Upper lobe of right lung (tissue), 1 donor: ENCODE measurements around the gene GPR78. TPM values are rescaled to one million over a fixed set of nuclear protein-coding genes. Genes with fewer than 3 reads are reported as not detected.

Experiments
- ATAC-seq: fragments of 200-7000 bp; cut with Tn5 transposase; one replicate; pipeline ENCODE4 v1.9.1; 2020; ENCODE audit warnings: mild to moderate bottlenecking, moderate library complexity
- DNase-seq: peaks from one replicate; pipeline ENCODE4 v3.0.0-alpha.2; 2020
- H3K27ac ChIP-seq: fragments of 200-600 bp; one replicate; pipeline ENCODE4 v1.8.0; 2022
- H3K27me3 ChIP-seq: fragments of 200-600 bp; one replicate; pipeline ENCODE4 v1.8.0; 2022; ENCODE audit warnings: mild to moderate bottlenecking
- H3K36me3 ChIP-seq: fragments of 200-600 bp; one replicate; pipeline ENCODE4 v1.8.0; 2022
- H3K4me1 ChIP-seq: fragments of 200-600 bp; one replicate; pipeline ENCODE4 v1.8.0; 2022
- H3K4me3 ChIP-seq: fragments of 200-600 bp; one replicate; pipeline ENCODE4 v1.8.0; 2022; ENCODE audit warnings: mild to moderate bottlenecking
- H3K9me3 ChIP-seq: fragments of 200-600 bp; one replicate; pipeline ENCODE4 v1.8.0; 2022
- intact Hi-C: fragments of 100-400 bp; cut with DNase I; formaldehyde crosslinking; loops from one replicate; pipeline ENCODE4 v1.11.0; 2022
- total RNA-seq: library from RNA; stranded (reverse); fragmentation: NEBNext Ultra II Directional; extraction: Animal tissue kit (Norgen Biotek cat#: 25700); gene quantifications from one replicate; pipeline ENCODE4 v1.2.1, GENCODE V29; 2021
- TF ChIP-seq, protein P1 (sequence below): fragments of 200-600 bp; IDR thresholded peaks from one replicate; pipeline ENCODE4 v1.8.0; 2022; ENCODE audit warnings: antibody characterized with exemption
- donor health status: DM: no; HTN: yes; CAD: no; lungs with severe emphysema.

GPR78 gene
- total RNA-seq, 1 donor from 2014 or later, result 0.23 TPM

DNA sequence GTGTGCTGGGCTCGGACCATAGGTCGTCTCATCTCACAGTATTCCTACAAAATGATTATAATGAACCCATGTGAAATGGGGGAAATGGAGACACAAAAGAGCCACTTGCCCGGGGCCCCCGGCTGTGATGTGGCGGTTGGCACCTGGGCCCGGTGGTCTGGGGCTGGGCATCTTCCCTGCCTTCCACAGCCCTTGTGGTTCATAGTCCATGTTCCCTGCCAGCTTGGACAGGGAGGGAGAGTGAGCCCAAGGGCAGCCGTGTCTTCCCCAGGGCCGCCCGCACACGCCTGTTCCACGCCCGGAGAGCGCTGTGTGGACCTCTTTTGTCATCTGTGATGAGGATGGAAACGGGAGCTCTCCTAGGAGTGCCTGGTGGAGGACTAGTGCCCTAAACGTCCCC lies 17.6 kb downstream of the GPR78 start:
- Histone ChIP-seq H3K9me3 (no peaks in the 10 kb centered on the region), H3K36me3 (no peaks in the 10 kb centered on the region), H3K27ac (no peak overlapping the region), H3K4me3 (no peak overlapping the region), H3K4me1 (no peaks in the 10 kb centered on the region), H3K27me3 (peaks cover 15% of the 10 kb centered on the region)
- ATAC-seq (no peak), DNase-seq (no peak)
- TF ChIP-seq, protein P1, sequence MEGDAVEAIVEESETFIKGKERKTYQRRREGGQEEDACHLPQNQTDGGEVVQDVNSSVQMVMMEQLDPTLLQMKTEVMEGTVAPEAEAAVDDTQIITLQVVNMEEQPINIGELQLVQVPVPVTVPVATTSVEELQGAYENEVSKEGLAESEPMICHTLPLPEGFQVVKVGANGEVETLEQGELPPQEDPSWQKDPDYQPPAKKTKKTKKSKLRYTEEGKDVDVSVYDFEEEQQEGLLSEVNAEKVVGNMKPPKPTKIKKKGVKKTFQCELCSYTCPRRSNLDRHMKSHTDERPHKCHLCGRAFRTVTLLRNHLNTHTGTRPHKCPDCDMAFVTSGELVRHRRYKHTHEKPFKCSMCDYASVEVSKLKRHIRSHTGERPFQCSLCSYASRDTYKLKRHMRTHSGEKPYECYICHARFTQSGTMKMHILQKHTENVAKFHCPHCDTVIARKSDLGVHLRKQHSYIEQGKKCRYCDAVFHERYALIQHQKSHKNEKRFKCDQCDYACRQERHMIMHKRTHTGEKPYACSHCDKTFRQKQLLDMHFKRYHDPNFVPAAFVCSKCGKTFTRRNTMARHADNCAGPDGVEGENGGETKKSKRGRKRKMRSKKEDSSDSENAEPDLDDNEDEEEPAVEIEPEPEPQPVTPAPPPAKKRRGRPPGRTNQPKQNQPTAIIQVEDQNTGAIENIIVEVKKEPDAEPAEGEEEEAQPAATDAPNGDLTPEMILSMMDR, result no peak
- intact Hi-C loops, result no loop called here

GRCh38 chr4:8598391-8599090 lies 18.3 kb downstream of the GPR78 start:
- Histone ChIP-seq H3K27ac (no peak overlapping the region), H3K27me3 (peaks cover 8% of the 10 kb centered on the region), H3K4me1 (no peaks in the 10 kb centered on the region), H3K4me3 (no peak overlapping the region), H3K9me3 (no peaks in the 10 kb centered on the region), H3K36me3 (no peaks in the 10 kb centered on the region)
- intact Hi-C loops, result no loop called here
- TF ChIP-seq, protein P1, result no peak
- DNase-seq (no peak), ATAC-seq (no peak)

GRCh38 chr4:8599091-8599460 lies 18.9 kb downstream of the GPR78 start:
- H3K9me3 ChIP-seq, result no peaks in the 10 kb centered on the region
- DNase-seq (no peak), ATAC-seq (no peak)
- no peaks in the 10 kb centered on the region for H3K4me1 ChIP-seq
- H3K36me3 ChIP-seq, result no peaks in the 10 kb centered on the region
- H3K4me3 ChIP-seq, result no peak overlapping the region
- H3K27ac ChIP-seq, result no peak overlapping the region
- TF ChIP-seq, protein P1, result no peak
- peaks cover 2% of the 10 kb centered on the region for H3K27me3 ChIP-seq
- intact Hi-C loops, result no loop called here

DNA sequence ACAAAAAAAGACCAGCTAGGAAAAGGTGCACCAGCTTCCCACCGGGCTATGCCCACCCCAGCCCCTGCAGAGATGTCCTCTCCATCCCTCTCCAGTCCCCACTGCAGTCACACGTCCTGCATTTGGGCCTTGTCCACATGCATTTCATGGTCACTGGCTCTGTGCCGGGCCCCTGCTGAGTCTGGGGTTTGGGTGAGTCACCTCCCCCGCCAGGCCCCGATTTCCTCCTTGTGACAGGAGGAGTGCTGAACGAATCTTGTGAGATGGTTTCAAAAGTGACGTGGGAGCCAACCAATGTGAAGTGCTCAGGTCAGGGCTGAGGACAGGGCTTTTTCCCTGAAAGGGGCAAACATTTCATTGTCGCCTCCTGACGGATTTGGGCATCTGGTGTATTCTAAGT lies 19.5 kb downstream of the GPR78 start:
- intact Hi-C loops, result no loop called here
- no peak overlapping the region for H3K27ac ChIP-seq
- H3K36me3 ChIP-seq, result no peaks in the 10 kb centered on the region
- TF ChIP-seq, protein P1, result no peak
- no peaks in the 10 kb centered on the region for H3K27me3 ChIP-seq
- no peaks in the 10 kb centered on the region for H3K9me3 ChIP-seq
- DNase-seq (no peak), ATAC-seq (no peak)
- H3K4me1 ChIP-seq, result no peaks in the 10 kb centered on the region
- no peak overlapping the region for H3K4me3 ChIP-seq

GRCh38 chr4:8600266-8600665 lies 20.1 kb downstream of the GPR78 start:
- intact Hi-C loops, result no loop called here

More at GRCh38 chr4:8600266-8600665, 20.1 kb downstream of the GPR78 start:
- H3K27ac ChIP-seq, result no peak overlapping the region
- ATAC-seq (no peak), DNase-seq (no peak)
- no peaks in the 10 kb centered on the region for H3K4me1 ChIP-seq
- no peak overlapping the region for H3K4me3 ChIP-seq
- no peaks in the 10 kb centered on the region for H3K9me3 ChIP-seq
- no peaks in the 10 kb centered on the region for H3K36me3 ChIP-seq
- TF ChIP-seq, protein P1, result no peak
- H3K27me3 ChIP-seq, result no peaks in the 10 kb centered on the region
